Ishikawa (cell line): ENCODE results near the gene CACNA2D2.

Experiments used
- CEBPB ChIP-seq: IDR thresholded peaks from 2 replicates; pipeline ENCODE4 v1.6.1; 2012
- CREB1 ChIP-seq: IDR thresholded peaks from 2 replicates; pipeline ENCODE4 v1.6.1; 2012; ENCODE audit warnings: low read depth
- EGR1 ChIP-seq: IDR thresholded peaks from 2 replicates; pipeline ENCODE4 v1.6.1; 2012
- EP300 ChIP-seq: IDR thresholded peaks from 2 replicates; pipeline ENCODE4 v1.6.1; 2012; ENCODE audit warnings: borderline replicate concordance
- FOXM1 ChIP-seq: IDR thresholded peaks from 2 replicates; pipeline ENCODE4 v1.6.1; 2012; ENCODE audit warnings: low read depth, borderline replicate concordance
- MAX ChIP-seq: IDR thresholded peaks from 2 replicates; pipeline ENCODE4 v1.6.1; 2012
- RAD21 ChIP-seq: IDR thresholded peaks from 2 replicates; pipeline ENCODE4 v1.6.1; 2012; ENCODE audit warnings: low read depth
- REST ChIP-seq: IDR thresholded peaks from 2 replicates; pipeline ENCODE4 v1.6.1; 2012; ENCODE audit warnings: low read depth, mild to moderate bottlenecking
- TEAD4 ChIP-seq: IDR thresholded peaks from 2 replicates; pipeline ENCODE4 v1.6.1; 2012
- ZBTB7A ChIP-seq: IDR thresholded peaks from 2 replicates; pipeline ENCODE4 v1.6.1; 2012; ENCODE audit warnings: low read depth

GRCh38 chr3:50417637-50418033, 85.8 kb downstream of the CACNA2D2 start:
- TF ChIP-seq CREB1 (no peak), MAX (no peak), EGR1 (no peak), TEAD4 (no peak), REST (no peak), FOXM1 (no peak), RAD21 (no peak), ZBTB7A (no peak), EP300 (no peak), CEBPB (no peak)
